WTC11 (cell line): ENCODE data around the gene BCL7A. TPM values are rescaled to one million over a fixed set of nuclear protein-coding genes. Genes with fewer than 3 reads are reported as not detected.

Source experiments
- ATAC-seq: fragments of 200-7000 bp; cut with Tn5 transposase; 2 replicates; pipeline ENCODE4 v1.10.0; 2021; ENCODE audit warnings: mild to moderate bottlenecking, moderate library complexity
- CTCF ChIA-PET: fragments of 300-600 bp; sonication (Branson Sonifier 250); formaldehyde crosslinking; loops from one replicate; lab custom pipeline; 2021; ENCODE audit warnings: antibody characterized with exemption; lab: Charles Lee
- POLR2A ChIA-PET: fragments of 350-600 bp; sonication (Branson Sonifier 250); formaldehyde crosslinking; loops from one replicate; lab custom pipeline; 2021; ENCODE audit warnings: antibody characterized with exemption; lab: Charles Lee
- DNase-seq: peaks from one replicate; pipeline ENCODE4 v3.0.0; 2021; ENCODE audit warnings: low spot score
- H3K27ac Mint-ChIP-seq: 2 replicates; pipeline ENCODE4 v1.8.0; 2021; ENCODE audit warnings: mixed read lengths
- H3K27me3 Mint-ChIP-seq: 2 replicates; pipeline ENCODE4 v1.8.0; 2021; ENCODE audit warnings: low read depth, mild to moderate bottlenecking, moderate library complexity, mixed read lengths
- H3K36me3 Mint-ChIP-seq: 2 replicates; pipeline ENCODE4 v1.8.0; 2021; ENCODE audit warnings: mixed read lengths
- H3K4me1 Mint-ChIP-seq: 2 replicates; pipeline ENCODE4 v1.8.0; 2022; ENCODE audit warnings: mixed read lengths
- H3K4me3 Mint-ChIP-seq: 2 replicates; pipeline ENCODE4 v1.8.0; 2021; ENCODE audit warnings: mild to moderate bottlenecking, moderate library complexity, mixed read lengths
- H3K9me3 Mint-ChIP-seq: 2 replicates; pipeline ENCODE4 v1.8.0; 2021; ENCODE audit warnings: mixed read lengths
- AR ChIP-seq: fragments of 250-450 bp; sonication (Bioruptor Pico); IDR thresholded peaks from 2 replicates; pipeline ENCODE4 v1.9.0; 2021; ENCODE audit warnings: mild to moderate bottlenecking
- ERG ChIP-seq: fragments of 250-450 bp; sonication (Bioruptor Pico); IDR thresholded peaks from 2 replicates; pipeline ENCODE4 v1.8.0; 2021; ENCODE audit warnings: mild to moderate bottlenecking
- ESRRA ChIP-seq: sonication (generic); formaldehyde crosslinking; IDR thresholded peaks from 2 replicates; pipeline ENCODE4 v1.8.1; 2022; ENCODE audit warnings: mild to moderate bottlenecking, missing genetic modification reagents, borderline replicate concordance
- ETV6 ChIP-seq: sonication (generic); formaldehyde crosslinking; IDR thresholded peaks from 2 replicates; pipeline ENCODE4 v1.8.1; 2022; ENCODE audit warnings: mild to moderate bottlenecking, missing genetic modification reagents
- GTF2I ChIP-seq: fragments of 250-450 bp; sonication (Bioruptor Pico); conservative IDR thresholded peaks from 2 replicates; pipeline ENCODE4 v1.4.0; 2021; ENCODE audit warnings: mild to moderate bottlenecking
- NFATC4 ChIP-seq: fragments of 250-450 bp; sonication (Bioruptor Pico); IDR thresholded peaks from 2 replicates; pipeline ENCODE4 v1.9.0; 2021; ENCODE audit warnings: mild to moderate bottlenecking
- RORB ChIP-seq: fragments of 250-450 bp; sonication (Bioruptor Pico); IDR thresholded peaks from 2 replicates; pipeline ENCODE4 v1.9.0; 2021; ENCODE audit warnings: mild to moderate bottlenecking
- SMAD4 ChIP-seq: sonication (generic); formaldehyde crosslinking; IDR thresholded peaks from 2 replicates; pipeline ENCODE4 v1.8.0; 2022; ENCODE audit warnings: mild to moderate bottlenecking, missing genetic modification reagents
- TCF7 ChIP-seq: sonication (generic); formaldehyde crosslinking; IDR thresholded peaks from 2 replicates; pipeline ENCODE4 v1.8.0; 2022; ENCODE audit warnings: mild to moderate bottlenecking, low read depth, missing genetic modification reagents, moderate library complexity
- TEAD4 ChIP-seq: sonication (generic); formaldehyde crosslinking; IDR thresholded peaks from 2 replicates; pipeline ENCODE4 v1.8.0; 2022; ENCODE audit warnings: mild to moderate bottlenecking, missing genetic modification reagents
- USF1 ChIP-seq: sonication (generic); formaldehyde crosslinking; IDR thresholded peaks from 2 replicates; pipeline ENCODE4 v1.8.0; 2022; ENCODE audit warnings: mild to moderate bottlenecking, missing genetic modification reagents
- USF2 ChIP-seq: sonication (generic); formaldehyde crosslinking; IDR thresholded peaks from 2 replicates; pipeline ENCODE4 v1.8.1; 2023; ENCODE audit warnings: mild to moderate bottlenecking, missing genetic modification reagents, moderate library complexity
- ZNF138 ChIP-seq: sonication (generic); formaldehyde crosslinking; conservative IDR thresholded peaks from 2 replicates; pipeline ENCODE4 v1.8.1; 2022; ENCODE audit warnings: mild to moderate bottlenecking, moderate library complexity, missing genetic modification reagents
- ZNF219 ChIP-seq: sonication (generic); formaldehyde crosslinking; IDR thresholded peaks from 2 replicates; pipeline ENCODE4 v1.8.0; 2023; ENCODE audit warnings: missing genetic modification reagents, mild to moderate bottlenecking, borderline replicate concordance
- ZSCAN18 ChIP-seq: fragments of 250-450 bp; sonication (Bioruptor Pico); IDR thresholded peaks from 2 replicates; pipeline ENCODE4 v2.1.2; 2022; ENCODE audit warnings: mild to moderate bottlenecking, moderate library complexity
- total RNA-seq: library from RNA; stranded (reverse); gene quantifications from 3 replicates; pipeline ENCODE4 v1.2.3, GENCODE V29; 2021
- TF ChIP-seq, protein P1 (sequence below): sonication (generic); formaldehyde crosslinking; IDR thresholded peaks from 2 replicates; pipeline ENCODE4 v1.8.0; 2023; ENCODE audit warnings: missing genetic modification reagents
- TF ChIP-seq, protein P2 (sequence below): sonication (generic); formaldehyde crosslinking; IDR thresholded peaks from 2 replicates; pipeline ENCODE4 v1.8.1; 2022; ENCODE audit warnings: missing genetic modification reagents, borderline replicate concordance
- TF ChIP-seq, protein P3 (sequence below): sonication (generic); formaldehyde crosslinking; IDR thresholded peaks from 2 replicates; pipeline ENCODE4 v1.8.1; 2023; ENCODE audit warnings: mild to moderate bottlenecking, missing genetic modification reagents
- TF ChIP-seq, protein P4 (sequence below): fragments of 250-450 bp; sonication (Bioruptor Pico); IDR thresholded peaks from 2 replicates; pipeline ENCODE4 v1.9.0; 2021; ENCODE audit warnings: moderate library complexity, mild to moderate bottlenecking, inconsistent platforms, borderline replicate concordance

BCL7A gene
- total RNA-seq, 1 experiment from 2014 or later: 19.7 TPM

- CTCF ChIA-PET: interaction anchor here (1.1 to 3.2 kb wide), 3 partner anchors 106 to 230 kb away, joined by 4 to 23 read pairs (median 12); partner anchors contain the start of gene CFAP251
- Mint-ChIP-seq H3K27me3 (peaks cover 29% of the 10 kb centered on the region), H3K36me3 (no peaks in the 10 kb centered on the region), H3K27ac (no peak overlapping the region), H3K4me3 (peak overlapping the region; percentile 36; the same call in 1 of the 2 replicates), H3K9me3 (no peaks in the 10 kb centered on the region), H3K4me1 (peaks cover 30% of the 10 kb centered on the region)
- POLR2A ChIA-PET: no interaction called here
- no peak for DNase-seq
- TF ChIP-seq ERG (CRISPR knock-in tag) (no peak), ZSCAN18 (CRISPR knock-in tag) (no peak), ZNF138 (CRISPR knock-in tag) (no peak), TEAD4 (CRISPR knock-in tag) (no peak), ESRRA (CRISPR knock-in tag) (no peak), ETV6 (CRISPR knock-in tag) (no peak), ZNF219 (CRISPR knock-in tag) (no peak), AR (CRISPR knock-in tag) (no peak), USF1 (CRISPR knock-in tag) (no peak), GTF2I (CRISPR knock-in tag) (no peak), NFATC4 (CRISPR knock-in tag) (no peak), TCF7 (CRISPR knock-in tag) (no peak), SMAD4 (CRISPR knock-in tag) (no peak), RORB (CRISPR knock-in tag) (no peak), USF2 (CRISPR knock-in tag) (no peak)
- TF ChIP-seq, protein P1, sequence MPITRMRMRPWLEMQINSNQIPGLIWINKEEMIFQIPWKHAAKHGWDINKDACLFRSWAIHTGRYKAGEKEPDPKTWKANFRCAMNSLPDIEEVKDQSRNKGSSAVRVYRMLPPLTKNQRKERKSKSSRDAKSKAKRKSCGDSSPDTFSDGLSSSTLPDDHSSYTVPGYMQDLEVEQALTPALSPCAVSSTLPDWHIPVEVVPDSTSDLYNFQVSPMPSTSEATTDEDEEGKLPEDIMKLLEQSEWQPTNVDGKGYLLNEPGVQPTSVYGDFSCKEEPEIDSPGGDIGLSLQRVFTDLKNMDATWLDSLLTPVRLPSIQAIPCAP (CRISPR knock-in tag): no peak
- TF ChIP-seq, protein P2, sequence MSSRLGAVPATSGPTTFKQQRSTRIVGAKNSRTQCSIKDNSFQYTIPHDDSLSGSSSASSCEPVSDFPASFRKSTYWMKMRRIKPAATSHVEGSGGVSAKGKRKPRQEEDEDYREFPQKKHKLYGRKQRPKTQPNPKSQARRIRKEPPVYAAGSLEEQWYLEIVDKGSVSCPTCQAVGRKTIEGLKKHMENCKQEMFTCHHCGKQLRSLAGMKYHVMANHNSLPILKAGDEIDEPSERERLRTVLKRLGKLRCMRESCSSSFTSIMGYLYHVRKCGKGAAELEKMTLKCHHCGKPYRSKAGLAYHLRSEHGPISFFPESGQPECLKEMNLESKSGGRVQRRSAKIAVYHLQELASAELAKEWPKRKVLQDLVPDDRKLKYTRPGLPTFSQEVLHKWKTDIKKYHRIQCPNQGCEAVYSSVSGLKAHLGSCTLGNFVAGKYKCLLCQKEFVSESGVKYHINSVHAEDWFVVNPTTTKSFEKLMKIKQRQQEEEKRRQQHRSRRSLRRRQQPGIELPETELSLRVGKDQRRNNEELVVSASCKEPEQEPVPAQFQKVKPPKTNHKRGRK: no peak
- TF ChIP-seq, protein P3, sequence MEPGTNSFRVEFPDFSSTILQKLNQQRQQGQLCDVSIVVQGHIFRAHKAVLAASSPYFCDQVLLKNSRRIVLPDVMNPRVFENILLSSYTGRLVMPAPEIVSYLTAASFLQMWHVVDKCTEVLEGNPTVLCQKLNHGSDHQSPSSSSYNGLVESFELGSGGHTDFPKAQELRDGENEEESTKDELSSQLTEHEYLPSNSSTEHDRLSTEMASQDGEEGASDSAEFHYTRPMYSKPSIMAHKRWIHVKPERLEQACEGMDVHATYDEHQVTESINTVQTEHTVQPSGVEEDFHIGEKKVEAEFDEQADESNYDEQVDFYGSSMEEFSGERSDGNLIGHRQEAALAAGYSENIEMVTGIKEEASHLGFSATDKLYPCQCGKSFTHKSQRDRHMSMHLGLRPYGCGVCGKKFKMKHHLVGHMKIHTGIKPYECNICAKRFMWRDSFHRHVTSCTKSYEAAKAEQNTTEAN (CRISPR knock-in tag): no peak
- TF ChIP-seq, protein P4, sequence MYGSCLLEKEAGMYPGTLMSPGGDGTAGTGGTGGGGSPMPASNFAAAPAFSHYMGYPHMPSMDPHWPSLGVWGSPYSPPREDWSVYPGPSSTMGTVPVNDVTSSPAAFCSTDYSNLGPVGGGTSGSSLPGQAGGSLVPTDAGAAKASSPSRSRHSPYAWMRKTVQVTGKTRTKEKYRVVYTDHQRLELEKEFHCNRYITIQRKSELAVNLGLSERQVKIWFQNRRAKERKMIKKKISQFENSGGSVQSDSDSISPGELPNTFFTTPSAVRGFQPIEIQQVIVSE (CRISPR knock-in tag): no peak
- ATAC-seq: no peak
Observed at GRCh38 chr12:122024132-122024785, 2.6 kb downstream of the BCL7A start.
